ENCODE measurements around the gene RAB15.
A peak's percentile ranks its signal among the peaks of the same experiment; 100 is the strongest.

The RAB15 gene

DNA sequence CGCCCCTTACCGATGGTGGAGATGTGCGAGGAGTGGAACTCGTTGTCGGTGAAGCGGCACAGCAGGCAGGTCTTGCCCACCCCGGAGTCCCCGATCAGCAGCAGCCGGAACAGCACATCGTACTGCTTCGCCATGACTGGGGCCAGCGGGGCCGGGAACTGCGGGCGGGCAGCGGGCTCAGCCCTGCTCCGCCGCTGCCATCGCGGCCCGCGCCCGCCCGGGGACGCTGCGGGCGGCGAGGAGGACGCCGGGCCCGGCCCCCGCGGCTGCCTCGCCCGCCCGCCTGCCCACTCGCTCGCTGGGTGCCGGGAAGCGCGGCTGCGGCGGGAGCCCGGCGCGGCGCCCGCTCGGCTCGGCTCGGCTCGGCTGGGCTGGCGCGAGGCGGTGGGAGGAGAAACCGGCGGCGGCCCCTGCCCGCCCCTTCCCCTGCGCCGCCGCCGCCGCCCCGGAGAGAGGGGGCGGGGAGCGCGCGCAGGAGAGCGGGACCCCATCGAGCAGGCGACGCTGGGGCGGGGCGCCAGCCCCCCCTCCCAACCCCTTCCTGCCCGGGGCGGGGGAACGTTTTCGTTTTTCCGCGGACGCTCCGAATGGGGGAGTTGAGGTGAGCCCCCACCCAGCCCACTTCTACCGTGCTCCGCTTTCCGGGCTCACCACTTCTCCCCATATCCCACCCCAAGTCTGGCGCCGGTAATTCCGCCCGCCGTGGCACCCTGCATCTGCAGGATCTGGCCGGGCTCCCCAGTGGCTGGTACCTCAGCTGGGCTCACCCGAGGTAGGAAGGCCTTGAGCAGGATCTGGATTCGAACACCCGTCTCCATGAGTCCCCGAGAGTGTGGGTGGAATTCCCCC, at the start of gene RAB15:
Gene RAB15, minus strand, starts transcription at position 394 of the 849 bp plus-strand sequence. Its CDS starts 260 bp downstream, at position 134.
- peak; percentile 72 for DNase-seq (ENCODE audit: low spot score)

DNA sequence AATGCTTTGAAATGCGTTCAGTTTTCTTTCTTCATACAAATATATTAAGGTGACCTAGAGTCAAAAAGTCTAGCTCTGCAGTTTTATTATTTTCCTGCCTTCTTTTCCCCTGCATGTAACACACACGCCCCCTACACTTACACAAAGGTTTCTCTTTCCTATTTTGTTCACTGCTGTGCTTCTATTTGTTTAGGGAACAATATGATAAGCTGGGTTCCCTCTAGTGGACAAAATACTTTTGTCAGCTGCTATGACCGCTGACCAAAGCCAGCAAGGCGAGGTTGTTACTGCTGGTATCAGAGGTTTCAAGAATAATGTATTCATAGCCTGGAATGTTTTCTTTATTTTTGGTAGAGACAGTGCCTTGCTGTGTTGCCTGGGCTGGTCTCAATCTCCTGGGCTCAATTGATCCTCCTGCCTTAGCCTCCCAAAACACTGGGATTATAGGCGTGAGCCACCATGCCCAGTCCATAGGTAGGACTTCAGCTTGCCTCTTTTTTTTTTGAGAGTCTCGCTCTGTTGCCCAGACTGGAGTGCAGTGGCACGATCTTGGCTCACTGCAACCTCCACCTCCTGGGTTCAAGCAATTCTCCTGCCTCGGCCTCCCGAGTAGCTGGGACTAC, 47.9 kb upstream of the RAB15 start:
- DNase-seq (ENCODE audit: low spot score), result no peak

DNA sequence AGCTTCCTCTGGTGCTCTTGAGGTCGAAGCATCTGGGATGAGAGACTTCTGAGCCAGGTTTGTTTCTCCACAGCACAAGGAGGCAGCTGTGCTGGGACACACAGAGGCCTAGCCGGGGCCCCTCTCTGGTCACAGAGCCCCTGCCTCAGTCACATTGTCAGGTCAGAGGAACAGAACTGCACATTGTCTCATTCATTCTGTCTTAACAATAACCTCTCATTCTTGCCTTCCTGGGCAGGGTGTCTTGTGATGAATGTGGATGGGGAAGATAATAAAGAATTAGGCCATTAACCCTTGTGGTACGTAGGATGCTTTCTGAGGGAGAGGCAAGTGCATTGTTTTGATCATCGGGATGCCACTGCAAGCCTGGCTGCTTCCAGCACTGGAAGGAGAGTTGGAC, 44.3 kb upstream of the RAB15 start:
- DNase-seq (ENCODE audit: low spot score), result no peak

DNA sequence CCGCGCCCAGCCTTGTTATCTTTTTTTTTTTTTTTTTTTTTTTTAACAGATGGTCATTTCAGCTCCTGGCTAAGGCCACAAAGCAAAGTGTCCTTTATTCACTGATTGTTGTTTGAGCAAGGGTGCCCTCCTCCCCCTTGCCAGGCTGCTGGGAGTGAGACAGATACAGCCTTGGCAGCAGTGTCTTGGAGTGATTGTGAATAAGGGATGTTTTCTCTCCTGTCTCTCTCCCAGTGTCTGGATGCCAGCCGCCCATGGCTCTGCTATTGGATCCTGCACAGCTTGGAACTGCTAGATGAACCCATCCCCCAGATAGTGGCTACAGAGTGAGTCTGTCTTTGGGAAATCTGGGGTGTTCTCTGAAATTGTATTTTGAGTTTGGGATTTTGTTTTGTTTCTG, 43.3 kb upstream of the RAB15 start:
- DNase-seq (ENCODE audit: low spot score), result no peak

DNA sequence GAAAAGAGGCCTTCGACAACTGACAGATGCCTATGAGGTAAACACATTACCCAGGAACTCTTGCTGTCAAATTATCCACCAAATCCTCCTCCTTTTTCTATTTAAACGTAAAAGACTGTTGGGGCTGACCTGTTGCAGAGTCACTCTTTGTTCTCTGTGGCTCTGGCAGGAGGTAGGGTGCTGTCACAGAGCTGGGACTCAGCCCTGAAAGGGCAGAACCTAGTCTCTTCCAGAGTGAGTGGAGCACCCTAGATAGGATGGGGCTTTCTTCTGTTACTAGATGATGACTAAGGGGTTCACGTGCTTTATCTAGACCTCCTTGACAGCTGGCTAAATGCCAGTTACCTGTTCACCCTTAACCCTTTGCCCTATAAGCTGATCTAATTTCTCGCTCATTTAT, 40.2 kb upstream of the RAB15 start:
- DNase-seq (ENCODE audit: low spot score), result no peak

DNA sequence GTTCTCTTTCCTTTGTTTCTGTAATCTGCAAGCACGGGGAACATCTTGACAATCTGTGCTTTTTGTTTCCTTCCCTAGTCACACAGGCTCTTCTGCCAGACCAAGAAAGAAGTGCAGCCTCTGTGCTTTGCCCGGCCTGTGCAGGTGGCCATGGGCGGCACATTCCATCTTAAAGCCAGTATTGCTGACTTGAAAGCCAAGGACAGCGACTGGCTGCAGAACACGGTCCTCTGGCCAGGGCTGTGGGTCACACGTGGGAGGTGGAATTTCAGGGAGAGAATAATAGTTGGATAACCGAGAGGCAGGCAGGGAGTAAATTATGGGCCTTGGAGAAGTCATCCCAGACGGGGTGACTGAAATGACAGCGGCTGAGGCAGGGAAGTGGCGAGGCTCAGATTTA, 39.4 kb upstream of the RAB15 start:
- no peak for DNase-seq (ENCODE audit: low spot score)

DNA sequence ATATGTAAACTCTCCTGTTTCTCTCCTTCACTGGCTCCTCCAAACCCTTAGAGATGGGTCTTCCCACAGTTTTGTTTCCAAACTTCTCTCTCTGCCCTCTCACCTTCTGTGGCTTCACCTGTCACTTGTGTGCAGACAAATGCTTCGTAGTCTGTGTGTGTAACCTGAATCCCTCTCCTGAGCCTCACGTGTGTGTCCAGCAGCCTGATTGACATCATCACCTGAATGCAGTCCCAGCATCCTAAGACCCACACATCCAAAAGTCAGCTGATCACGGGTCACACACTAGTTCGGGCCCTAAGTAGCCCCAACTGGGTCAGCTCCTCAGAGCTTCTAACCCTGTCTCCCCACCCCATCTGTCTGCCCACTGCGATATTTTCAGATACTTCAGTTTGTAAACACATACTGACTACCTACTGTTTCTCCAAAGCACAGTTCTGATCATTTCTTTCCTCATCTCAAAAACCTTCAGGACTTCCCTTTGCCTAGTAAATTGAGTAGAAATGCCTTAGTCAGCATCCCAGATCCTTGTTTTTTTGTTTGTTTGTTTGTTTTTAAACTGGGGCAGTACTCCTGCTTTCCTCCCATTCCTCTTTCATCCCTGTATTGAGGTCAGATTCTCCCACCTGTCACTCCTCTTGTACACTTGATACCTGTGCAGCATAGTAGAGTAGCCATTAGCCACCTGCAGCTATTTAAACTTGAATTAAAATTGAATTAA, 38.2 kb upstream of the RAB15 start:
- DNase-seq (ENCODE audit: low spot score), result no peak

DNA sequence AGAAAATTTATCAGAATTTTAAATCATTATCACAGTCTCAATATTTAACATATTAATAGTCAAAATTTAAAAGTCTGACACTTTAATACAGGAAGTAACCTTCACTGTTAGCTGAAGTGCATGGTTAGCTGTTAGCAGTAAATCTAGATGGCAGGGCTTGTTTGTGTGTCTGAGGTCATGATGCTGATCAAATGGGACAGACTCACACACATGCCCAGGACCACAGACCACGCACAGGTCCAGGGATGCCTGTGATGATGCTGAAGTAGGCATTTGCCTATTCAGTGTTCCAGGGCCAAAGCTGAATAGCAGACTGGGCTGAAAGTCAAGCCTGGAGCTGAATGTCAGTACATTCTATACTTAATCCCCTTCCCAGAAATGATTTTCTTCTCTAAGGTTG, 35.1 kb upstream of the RAB15 start:
- no peak for DNase-seq (ENCODE audit: low spot score)

DNA sequence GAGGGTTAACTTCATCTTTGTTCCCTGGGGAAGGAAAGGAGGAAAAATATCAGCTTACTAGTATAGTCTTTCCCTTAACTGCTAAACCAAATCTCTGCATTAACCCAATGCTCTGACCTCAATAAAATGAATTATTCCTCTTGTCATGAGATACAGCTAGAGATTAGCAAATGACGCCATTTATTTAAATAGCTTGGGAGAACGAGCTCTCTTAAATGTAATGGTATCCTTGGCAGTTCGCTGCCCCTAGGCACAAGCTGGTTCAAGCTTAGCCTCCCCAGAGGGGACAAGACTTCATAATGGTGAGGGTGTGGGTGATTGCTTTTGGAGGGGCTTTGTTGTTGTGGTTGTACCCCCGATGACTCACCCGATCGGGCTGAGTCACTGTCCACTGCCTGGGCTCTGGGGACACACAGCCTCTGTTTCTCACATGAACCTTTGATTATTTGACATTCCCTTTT, 34.2 kb upstream of the RAB15 start:
- no peak for DNase-seq (ENCODE audit: low spot score)

DNA sequence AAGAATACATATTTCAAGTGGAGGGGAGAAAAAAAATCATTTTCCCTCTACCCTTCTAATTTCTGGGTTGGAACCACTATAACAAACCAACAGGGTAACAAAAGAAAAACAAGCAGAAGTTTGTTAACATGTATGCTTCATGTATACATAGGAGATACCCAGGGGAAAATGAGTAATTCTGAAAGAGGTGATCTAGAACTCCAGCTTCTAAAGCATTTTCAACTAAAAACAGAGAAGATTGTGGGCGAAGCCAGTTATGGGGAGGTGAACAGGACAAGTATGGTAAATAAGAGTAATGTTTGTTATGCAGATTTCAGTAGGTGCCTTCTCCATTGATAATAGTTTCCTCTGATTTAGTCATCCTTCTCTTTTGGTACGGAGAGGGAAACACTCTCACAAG, 31.3 kb upstream of the RAB15 start:
- DNase-seq (ENCODE audit: low spot score), result no peak

DNA sequence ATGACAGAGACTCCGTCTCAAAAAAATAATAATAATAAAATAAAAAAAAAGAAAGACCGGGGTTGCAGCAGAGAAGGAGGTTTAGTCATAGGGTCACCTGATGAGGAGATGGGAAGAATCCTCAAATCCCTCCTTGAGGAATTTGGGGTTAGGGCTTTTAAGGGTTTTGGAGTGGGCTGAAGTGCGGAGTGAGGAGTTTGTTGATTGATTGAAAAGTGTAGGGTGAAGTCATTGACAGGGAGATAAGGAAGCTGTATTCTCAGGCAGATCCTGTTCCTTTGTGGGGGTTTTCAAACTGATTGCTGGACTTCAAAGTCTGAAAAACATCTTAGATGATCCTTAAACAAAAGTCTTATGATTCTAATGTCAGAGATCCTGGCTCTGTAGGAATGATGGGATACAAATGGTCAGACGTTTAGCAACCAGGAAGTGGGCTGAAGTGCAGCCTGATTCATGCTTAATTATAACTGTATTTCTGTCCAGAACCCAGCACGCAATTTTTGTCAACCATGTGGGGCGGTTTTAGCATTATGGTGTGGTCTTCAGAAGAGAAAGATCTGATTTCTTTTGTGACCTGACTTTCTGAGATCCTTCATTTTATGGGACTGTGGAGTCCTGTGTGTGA, 30.6 kb upstream of the RAB15 start:
- DNase-seq (ENCODE audit: low spot score), result no peak

DNA sequence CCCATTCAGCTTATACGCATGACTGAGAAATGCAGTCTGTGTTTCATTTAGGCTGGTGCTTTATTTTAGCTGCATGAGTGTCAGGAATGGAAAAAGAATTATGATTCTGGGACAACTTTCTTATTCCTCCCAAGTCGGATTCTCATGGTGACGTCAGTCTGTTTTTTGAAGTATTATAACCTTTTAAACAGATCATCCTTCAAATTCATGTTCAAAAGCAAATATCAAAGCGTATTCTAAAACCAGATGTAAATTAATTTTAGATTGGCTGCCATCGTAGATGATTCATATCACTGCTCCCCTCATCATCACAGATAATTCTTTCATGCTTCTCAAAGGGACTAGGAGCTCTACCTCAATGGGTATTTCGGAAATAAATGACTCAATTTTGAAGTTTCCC, 29.6 kb upstream of the RAB15 start:
- no peak for DNase-seq (ENCODE audit: low spot score)

DNA sequence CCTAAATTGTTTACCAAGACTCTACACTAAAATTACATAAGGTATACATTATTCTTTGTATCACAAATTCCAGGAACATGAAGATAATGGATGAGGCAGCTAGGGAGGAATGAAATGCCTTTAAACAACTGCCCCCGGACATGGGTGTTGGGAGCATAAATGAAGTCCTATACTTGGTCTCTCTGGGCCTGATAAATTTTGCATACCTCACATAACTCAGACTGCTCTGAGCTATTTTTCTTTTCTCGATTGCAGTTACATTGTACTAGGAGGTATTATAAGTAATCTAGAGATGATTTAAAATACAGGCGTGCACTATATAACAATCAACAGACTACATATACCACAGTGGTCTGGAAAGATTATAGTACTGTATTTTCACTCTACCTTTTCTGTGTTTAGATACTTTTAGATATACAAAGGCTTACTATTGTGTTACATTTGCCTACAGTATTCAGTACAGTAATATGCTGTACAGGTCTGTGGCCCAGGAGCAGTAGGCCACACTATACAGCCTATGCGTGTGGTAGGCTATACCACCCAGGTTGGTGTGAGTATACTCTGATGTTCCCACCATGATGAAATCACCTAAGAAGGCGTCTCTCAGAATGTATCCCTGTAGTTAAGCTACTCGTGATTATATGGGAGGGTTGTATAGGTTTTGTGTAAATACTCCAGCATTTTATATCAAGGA, 28.9 kb upstream of the RAB15 start:
- no peak for DNase-seq (ENCODE audit: low spot score)

DNA sequence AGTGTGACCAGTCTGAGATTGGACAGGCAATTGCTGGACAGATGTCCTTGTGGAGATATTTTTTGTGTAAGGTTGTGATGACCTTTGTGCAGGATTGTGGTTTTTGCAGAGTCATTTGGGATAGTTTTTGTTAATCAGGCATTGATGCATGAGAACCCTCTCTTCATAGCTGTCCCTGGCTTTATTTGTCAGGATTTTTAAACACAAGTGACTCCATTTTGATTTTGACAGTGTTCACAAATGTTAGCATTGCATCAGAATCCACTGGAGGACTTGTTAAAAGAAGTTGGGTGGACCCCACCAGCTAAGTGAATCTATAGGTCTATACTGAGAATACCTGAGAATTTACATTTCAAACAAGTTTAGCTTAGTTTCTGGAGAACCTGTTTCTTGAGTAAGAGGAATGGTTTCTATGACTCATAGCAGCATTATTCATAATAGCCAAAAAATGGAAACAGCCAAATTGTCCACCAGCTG, 26.4 kb upstream of the RAB15 start:
- DNase-seq (ENCODE audit: low spot score), result no peak

DNA sequence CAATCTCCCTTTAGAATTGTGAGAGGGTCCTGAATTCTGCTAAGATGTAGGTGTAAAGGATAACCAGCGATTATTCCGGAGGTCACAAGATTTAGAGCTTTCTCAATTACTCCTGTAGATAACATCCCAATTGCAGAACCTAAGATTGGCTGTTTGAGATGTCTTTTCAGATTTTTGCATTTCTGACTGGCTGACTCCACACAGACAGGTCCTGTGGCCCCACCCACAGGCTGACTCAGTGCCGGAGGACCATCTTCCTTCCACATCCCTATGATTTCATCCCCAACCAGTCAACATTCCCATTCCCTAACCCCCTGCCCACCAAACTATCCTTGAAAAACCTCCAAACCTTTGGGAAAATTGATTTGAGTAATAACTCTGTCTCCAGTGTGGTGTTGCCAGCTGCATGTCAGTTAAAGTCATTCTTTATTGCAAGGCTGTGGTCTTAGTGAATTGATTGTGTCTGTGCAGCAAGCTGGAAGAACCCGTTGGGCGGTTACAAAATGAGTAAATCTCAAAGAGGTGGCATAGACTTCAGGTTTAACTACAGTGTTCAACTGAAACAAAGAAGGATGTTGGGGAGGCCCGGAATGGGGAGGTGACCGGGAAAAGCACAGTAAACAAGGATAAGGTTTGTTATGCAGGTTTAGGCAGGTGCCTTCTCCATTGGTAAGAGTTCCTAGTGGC, 25.1 kb upstream of the RAB15 start:
- DNase-seq (ENCODE audit: low spot score), result no peak

DNA sequence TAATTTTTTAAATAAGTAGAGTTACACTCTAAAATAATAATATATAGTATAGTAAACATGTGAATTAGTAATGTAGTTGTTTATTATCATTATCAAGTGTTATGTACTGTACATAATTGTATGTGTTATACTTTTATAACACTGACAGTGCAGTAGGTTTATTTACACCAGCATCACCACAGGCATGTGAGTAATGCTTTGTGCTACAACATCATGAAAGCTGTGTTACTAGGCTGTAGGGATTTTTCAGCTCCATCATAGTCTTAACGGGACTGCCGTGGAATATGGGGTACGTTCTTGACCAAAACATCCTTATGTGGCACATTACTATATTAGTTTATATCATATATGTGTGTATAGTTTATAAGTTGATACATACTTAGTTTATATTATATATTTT, 23.2 kb upstream of the RAB15 start:
- no peak for DNase-seq (ENCODE audit: low spot score)

DNA sequence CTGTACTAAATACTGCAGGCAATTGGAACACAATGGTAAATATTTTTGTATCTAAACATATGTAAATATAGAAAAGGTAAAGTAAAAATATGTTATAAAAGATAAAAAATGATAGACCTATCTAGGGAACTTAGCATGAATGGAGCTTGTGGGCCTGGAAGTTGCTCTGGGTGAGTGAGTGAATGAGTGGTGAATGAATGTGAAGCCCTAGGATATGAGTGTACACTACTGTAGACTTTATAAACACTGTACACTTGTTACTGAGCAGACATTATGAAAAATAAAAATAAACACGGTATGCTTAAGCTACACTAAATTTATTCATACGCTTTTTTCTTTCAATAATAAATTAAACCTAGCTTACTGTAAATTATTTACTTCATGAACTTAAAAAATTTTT, 22.4 kb upstream of the RAB15 start:
- DNase-seq (ENCODE audit: low spot score), result no peak

DNA sequence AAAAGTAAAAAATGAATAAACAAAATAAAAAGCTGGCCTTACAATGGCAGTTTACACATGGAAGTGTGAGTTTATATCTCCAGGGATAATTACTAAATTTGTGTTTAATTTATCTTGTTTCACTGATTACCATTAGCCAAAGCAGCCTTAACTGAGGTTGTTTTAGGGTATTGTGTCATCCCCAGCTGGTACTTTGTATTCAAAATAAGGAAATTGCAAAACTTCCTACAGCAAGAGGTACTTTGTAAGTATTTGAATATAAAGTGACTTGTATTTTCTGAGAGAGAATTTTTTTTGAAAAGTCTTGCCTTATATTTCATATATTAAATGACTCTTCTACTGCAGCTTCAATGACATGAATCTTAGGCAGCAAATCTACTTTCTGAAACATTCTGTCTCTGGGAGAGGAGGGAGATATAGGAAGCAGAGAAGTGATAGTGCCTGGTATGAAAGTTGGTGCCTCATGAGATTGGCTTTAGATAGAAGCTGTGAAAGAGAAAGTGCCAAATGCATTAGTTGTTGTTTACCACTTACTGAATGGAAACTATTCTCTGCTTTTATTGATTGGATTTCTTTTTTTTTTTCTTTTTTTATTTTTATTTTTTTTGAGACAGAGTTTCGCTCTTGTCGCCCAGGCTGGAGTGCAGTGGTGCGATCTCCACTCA, 21.3 kb upstream of the RAB15 start:
- DNase-seq (ENCODE audit: low spot score), result no peak

DNA sequence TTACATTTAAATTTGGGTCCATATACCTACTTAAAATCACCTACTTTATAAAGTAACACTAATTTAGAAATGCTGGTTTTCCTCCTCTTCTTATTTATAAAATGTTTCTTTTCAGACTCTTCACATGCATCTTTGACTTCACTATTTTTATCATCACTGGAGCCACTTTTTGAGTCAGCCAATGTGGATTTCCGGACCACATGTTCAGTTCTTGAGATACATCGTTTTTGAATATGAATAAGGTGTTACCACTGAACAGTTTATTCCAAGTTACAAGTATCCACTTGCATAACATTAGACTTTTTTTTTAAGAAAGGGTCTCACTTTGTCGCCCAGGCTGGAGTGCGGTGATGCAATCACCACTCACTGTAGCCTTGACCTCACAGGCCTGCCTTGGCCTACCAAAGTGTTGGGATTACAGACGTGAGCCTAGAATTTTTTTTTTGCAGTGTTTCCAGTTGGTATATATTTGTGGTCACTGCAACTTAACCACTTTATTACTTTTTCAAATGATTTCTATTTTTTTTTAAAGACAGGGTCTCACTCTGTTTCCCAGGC, 20.3 kb upstream of the RAB15 start:
- no peak for DNase-seq (ENCODE audit: low spot score)

DNA sequence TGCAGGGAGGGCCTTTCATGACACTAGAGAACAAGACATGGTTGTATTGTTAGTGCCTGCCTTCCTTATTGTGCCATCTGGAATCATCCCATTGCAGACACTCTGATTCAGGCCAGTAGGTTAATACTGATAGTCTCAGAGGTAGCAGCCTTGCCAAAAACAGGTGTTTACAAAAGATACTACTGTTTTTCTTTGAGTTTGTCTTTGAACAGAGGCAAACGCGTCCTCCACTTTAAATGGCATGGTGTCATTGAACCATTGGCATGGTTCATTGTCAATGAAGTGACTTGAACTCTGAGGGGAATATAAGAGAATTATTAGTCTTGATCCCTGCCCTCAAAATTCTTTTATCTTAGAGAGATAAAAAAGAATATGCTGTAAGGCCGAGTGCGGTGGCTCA, 18.8 kb upstream of the RAB15 start:
- no peak for DNase-seq (ENCODE audit: low spot score)
